ENCODE measurements around the gene SHISA6.

SHISA6 gene

DNA sequence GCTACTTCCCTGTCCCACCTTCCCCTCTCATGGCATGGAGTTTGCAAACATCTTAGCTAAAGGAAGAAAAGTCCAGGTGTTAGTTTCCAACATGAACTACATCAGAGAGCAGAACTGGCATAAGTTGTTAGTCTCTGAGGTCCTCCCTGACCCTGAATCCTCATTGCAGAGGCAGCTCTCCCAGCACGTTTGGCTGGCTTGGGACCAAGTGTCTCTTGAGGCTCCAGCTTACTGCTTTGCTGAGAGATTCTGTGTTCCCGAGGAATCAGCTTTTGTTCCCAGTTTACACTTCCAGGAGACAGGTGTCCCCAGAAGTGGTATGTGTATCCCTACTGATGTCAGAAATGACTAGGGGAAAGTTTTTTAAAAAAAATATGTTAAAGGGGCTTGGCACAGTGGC lies 371.9 kb downstream of the SHISA6 start:
- no peak for DNase-seq (ENCODE audit: low spot score)
- Histone ChIP-seq H3K36me3 (ENCODE audit: low read depth) (no peaks in the 10 kb centered on the region), H3K4me3 (ENCODE audit: severe bottlenecking) (no peak overlapping the region), H3K4me1 (ENCODE audit: insufficient read depth, poor library complexity, severe bottlenecking) (no peaks in the 10 kb centered on the region), H3K27me3 (ENCODE audit: insufficient read depth, poor library complexity, severe bottlenecking) (no peaks in the 10 kb centered on the region), H3K27ac (ENCODE audit: poor library complexity, severe bottlenecking) (no peak overlapping the region), H3K9me3 (ENCODE audit: severe bottlenecking) (no peaks in the 10 kb centered on the region)
- TF ChIP-seq, protein P1, sequence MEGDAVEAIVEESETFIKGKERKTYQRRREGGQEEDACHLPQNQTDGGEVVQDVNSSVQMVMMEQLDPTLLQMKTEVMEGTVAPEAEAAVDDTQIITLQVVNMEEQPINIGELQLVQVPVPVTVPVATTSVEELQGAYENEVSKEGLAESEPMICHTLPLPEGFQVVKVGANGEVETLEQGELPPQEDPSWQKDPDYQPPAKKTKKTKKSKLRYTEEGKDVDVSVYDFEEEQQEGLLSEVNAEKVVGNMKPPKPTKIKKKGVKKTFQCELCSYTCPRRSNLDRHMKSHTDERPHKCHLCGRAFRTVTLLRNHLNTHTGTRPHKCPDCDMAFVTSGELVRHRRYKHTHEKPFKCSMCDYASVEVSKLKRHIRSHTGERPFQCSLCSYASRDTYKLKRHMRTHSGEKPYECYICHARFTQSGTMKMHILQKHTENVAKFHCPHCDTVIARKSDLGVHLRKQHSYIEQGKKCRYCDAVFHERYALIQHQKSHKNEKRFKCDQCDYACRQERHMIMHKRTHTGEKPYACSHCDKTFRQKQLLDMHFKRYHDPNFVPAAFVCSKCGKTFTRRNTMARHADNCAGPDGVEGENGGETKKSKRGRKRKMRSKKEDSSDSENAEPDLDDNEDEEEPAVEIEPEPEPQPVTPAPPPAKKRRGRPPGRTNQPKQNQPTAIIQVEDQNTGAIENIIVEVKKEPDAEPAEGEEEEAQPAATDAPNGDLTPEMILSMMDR (IDR thresholded peaks at IDR 0.05; ENCODE audit: poor library complexity, severe bottlenecking) = no peak
- ATAC-seq (ENCODE audit: low read depth) = no peak
